Spinal cord (tissue), 10 donors: Measurements from ENCODE around the gene SLC25A18. TPM values are rescaled to one million over a fixed set of nuclear protein-coding genes. Genes with fewer than 3 reads are reported as not detected.
A peak's percentile ranks its signal among the peaks of the same experiment; 100 is the strongest.
"Not testable (repeated sequence)": the region's sequence is repeated elsewhere in the genome, so short reads cannot be mapped to it uniquely, and the experiment has no call there.

ENCODE experiments used
- DNase-seq, 6 donors: peaks; one replicate each; pipeline versions ENCODE4 v3.0.0 to v3.0.0-alpha.2; 2013 to 2015; ENCODE audit warnings: low spot score in 6 of 6, low read depth in 4 of 6
- H3K27ac ChIP-seq: one replicate; pipeline ENCODE4 v1.5.1; 2013; ENCODE audit warnings: low read depth, low read length, control low read depth
- H3K27me3 ChIP-seq: one replicate; pipeline ENCODE4 v1.6.1; 2013; ENCODE audit warnings: low read length; ENCODE audit not compliant: control insufficient read depth, insufficient read depth
- H3K36me3 ChIP-seq: one replicate; pipeline ENCODE4 v1.6.1; 2013; ENCODE audit warnings: low read length; ENCODE audit not compliant: control insufficient read depth, insufficient read depth
- H3K4me1 ChIP-seq: one replicate; pipeline ENCODE4 v1.6.1; 2013; ENCODE audit warnings: low read length; ENCODE audit not compliant: control insufficient read depth, insufficient read depth
- H3K4me3 ChIP-seq: one replicate; pipeline ENCODE4 v1.5.1; 2013; ENCODE audit warnings: low read depth, low read length, control low read depth
- H3K9me3 ChIP-seq: one replicate; pipeline ENCODE4 v1.6.1; 2013; ENCODE audit warnings: low read length; ENCODE audit not compliant: control insufficient read depth, insufficient read depth
- WGBS: methylation state at CpG from one replicate; pipeline ENCODE4 v1.1.5; 2013; ENCODE audit warnings: missing lambda C conversion rate; ENCODE audit not compliant: insufficient coverage; 5-methylcytosine and 5-hydroxymethylcytosine counted together
- polyA plus RNA-seq, 2 donors: library from polyadenylated mRNA; unstranded; fragments of 120-200 nt; gene quantifications; one replicate each; pipeline ENCODE4 v1.2.1, GENCODE V29; 2013; ENCODE audit not compliant: insufficient read length in 2 of 2
- total RNA-seq, 2 donors: library from RNA; depleted of rRNA in 1 of 2; stranded (reverse); fragments of 120-200 nt in 1 of 2; fragments of >200 nt in 1 of 2; gene quantifications; one replicate each; pipeline versions ENCODE4 v1.2.3 to v1.2.4, GENCODE V29; 2013 to 2014
- donor health status: healthy.

Gene SLC25A18
- total and polyA plus RNA-seq, 4 donors, result 13.1 to 32.6 (median 21.4) TPM

GRCh38 chr22:17566016-17566687, 2.9 kb downstream of the SLC25A18 start:
- not testable (repeated sequence) for H3K27me3 ChIP-seq, H3K9me3 ChIP-seq, H3K27ac ChIP-seq, H3K36me3 ChIP-seq, H3K4me3 ChIP-seq
- WGBS, result 89% methylated on average over 17 of the region's 19 CpGs
- H3K4me1 ChIP-seq, result peaks cover 59% of the 10 kb centered on the region
- peak in 1 of 6 donors; percentile 63 for DNase-seq

GRCh38 chr22:17566776-17567175, 3.5 kb downstream of the SLC25A18 start:
- no peak overlapping the region for H3K27ac ChIP-seq
- H3K4me1 ChIP-seq, result peaks cover 65% of the 10 kb centered on the region
- WGBS, result 94% methylated on average over 7 of the region's 10 CpGs
- H3K9me3 ChIP-seq, result no peaks in the 10 kb centered on the region
- no peaks in the 10 kb centered on the region for H3K27me3 ChIP-seq
- H3K4me3 ChIP-seq, result no peak overlapping the region
- no peaks in the 10 kb centered on the region for H3K36me3 ChIP-seq
- no peak for DNase-seq

DNA sequence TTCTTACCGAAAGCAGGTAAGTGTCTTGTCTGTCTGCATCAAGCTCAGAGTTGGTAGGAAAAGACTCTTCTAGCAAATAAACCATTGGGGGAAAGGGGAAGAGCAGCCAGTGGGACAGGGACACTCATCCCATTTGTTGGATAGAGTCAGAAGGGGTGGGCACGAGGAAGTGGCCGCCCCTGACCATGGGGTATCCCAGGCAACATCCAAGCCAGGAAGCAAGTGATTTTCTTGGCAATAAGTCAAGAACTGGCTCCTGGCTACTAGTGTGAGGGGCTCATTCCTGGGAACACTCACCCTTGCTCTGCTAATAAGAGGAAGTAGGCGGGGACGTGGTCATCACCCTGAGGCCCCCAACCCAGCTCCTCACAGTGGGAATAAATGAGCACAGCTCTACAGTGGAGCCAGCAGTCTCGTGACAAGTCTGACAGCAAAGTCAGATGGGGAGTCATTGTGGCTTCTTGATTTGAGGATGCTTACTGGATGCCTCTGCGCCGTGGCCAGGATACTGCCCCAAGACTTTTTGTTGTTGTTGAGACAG, 6.7 kb downstream of the SLC25A18 start:
- Histone ChIP-seq H3K9me3 (no peaks in the 10 kb centered on the region), H3K4me3 (peak overlapping the region; percentile 32), H3K27ac (peak overlapping the region; percentile 92), H3K4me1 (peaks cover 61% of the 10 kb centered on the region), H3K36me3 (no peaks in the 10 kb centered on the region), H3K27me3 (no peaks in the 10 kb centered on the region)
- DNase-seq, result peak in 3 of 6 donors; percentile 62 to 87 (median 87)
- WGBS, result 23% methylated on average over 6 of the region's 8 CpGs

DNA sequence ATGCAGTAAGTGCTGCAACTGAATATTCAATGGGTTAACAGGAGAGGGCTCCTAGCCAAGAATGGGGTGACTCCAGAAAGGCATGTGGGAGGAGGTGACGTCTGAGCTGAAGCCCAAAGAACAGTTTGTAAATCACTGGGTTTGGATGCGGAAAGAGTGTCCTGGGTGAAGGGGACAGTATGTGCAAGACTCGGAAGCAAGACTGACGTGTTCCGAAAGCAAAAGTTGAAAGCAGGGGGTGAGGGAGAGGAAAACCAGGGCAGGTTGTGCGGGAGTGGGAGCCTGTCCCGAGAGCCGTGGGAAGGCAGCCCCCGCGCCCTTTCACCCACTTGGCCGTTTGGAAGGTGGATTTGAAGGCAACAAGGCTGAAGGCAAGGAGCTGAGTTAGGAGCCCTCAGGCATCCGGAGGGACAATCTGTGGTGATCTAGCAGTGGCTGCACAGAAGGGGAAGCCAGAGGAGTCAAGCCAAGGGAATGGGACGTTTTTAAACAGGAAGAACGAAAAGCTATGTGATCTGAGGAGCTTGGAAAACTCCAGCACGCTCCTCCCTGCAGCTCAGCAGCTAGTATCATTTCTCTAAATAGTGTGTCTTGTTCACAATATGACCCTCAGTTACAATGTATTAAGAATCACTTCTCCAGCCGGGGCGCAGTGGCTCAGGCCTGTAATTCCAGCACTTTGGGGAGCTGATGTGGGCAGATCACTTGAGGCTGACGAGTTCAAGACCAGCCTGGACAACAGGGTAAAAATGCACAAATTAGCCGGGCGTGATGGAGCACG, 7.7 kb downstream of the SLC25A18 start:
- peak in 5 of 6 donors; percentile 72 to 93 (median 84) for DNase-seq
- Histone ChIP-seq H3K27me3 (no peaks in the 10 kb centered on the region), H3K4me3 (peak overlapping the region; percentile 28), H3K36me3 (no peaks in the 10 kb centered on the region), H3K9me3 (no peaks in the 10 kb centered on the region), H3K4me1 (peaks cover 65% of the 10 kb centered on the region), H3K27ac (peak overlapping the region; percentile 92)
- 30% methylated on average over 20 of the region's 21 CpGs for WGBS

DNA sequence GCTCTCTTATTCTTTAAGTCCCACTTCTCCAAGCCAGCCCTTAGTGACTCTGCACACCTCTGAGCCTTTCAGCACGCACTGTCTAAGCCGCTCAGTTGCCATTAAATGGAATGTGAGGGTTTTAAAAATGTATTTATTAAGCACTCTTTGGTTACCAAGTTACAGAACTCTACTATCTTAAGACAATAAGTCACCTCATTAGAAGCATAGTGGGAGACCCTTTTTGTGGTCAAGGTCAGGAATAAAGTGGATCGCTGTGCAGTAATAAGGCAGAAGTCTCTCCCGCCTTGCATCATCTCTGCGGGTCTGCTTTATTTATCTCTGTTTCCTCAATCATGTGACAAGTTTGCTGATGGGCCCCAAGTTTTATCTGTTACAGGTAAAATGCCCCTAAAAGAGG, 11.9 kb downstream of the SLC25A18 start:
- Histone ChIP-seq H3K36me3 (peaks cover 4% of the 10 kb centered on the region), H3K27ac (no peak overlapping the region), H3K4me3 (no peak overlapping the region), H3K4me1 (peaks cover 72% of the 10 kb centered on the region), H3K9me3 (no peaks in the 10 kb centered on the region), H3K27me3 (no peaks in the 10 kb centered on the region)
- 73% methylated on average over 2 of the region's 5 CpGs for WGBS
- no peak for DNase-seq

- H3K9me3 ChIP-seq, result no peaks in the 10 kb centered on the region
- peaks cover 71% of the 10 kb centered on the region for H3K4me1 ChIP-seq
- no peak overlapping the region for H3K4me3 ChIP-seq
- no peaks in the 10 kb centered on the region for H3K27me3 ChIP-seq
- H3K27ac ChIP-seq, result no peak overlapping the region
- DNase-seq, result peak in 1 of 6 donors; percentile 18
- H3K36me3 ChIP-seq, result peaks cover 7% of the 10 kb centered on the region
- 75% methylated on average over 2 of the region's 4 CpGs for WGBS
Measured at GRCh38 chr22:17575681-17576080, 12.4 kb downstream of the SLC25A18 start.

GRCh38 chr22:17576470-17576869, 13.2 kb downstream of the SLC25A18 start:
- 51% methylated on average over 5 of the region's 6 CpGs for WGBS
- no peaks in the 10 kb centered on the region for H3K27me3 ChIP-seq
- H3K4me3 ChIP-seq, result no peak overlapping the region
- no peak overlapping the region for H3K27ac ChIP-seq
- peak in 2 of 6 donors; percentile 81 for DNase-seq
- peaks cover 71% of the 10 kb centered on the region for H3K4me1 ChIP-seq
- peaks cover 15% of the 10 kb centered on the region for H3K36me3 ChIP-seq
- no peaks in the 10 kb centered on the region for H3K9me3 ChIP-seq

GRCh38 chr22:17578136-17578754, 14.9 kb downstream of the SLC25A18 start:
- H3K9me3 ChIP-seq, result no peaks in the 10 kb centered on the region
- H3K27me3 ChIP-seq, result no peaks in the 10 kb centered on the region
- WGBS, result 63% methylated on average over 10 of the region's 11 CpGs
- H3K27ac ChIP-seq, result peak overlapping the region; percentile 82
- H3K4me1 ChIP-seq, result peaks cover 60% of the 10 kb centered on the region
- H3K36me3 ChIP-seq, result peaks cover 33% of the 10 kb centered on the region
- peak in 5 of 6 donors; percentile 68 to 93 (median 84) for DNase-seq
- H3K4me3 ChIP-seq, result no peak overlapping the region

DNA sequence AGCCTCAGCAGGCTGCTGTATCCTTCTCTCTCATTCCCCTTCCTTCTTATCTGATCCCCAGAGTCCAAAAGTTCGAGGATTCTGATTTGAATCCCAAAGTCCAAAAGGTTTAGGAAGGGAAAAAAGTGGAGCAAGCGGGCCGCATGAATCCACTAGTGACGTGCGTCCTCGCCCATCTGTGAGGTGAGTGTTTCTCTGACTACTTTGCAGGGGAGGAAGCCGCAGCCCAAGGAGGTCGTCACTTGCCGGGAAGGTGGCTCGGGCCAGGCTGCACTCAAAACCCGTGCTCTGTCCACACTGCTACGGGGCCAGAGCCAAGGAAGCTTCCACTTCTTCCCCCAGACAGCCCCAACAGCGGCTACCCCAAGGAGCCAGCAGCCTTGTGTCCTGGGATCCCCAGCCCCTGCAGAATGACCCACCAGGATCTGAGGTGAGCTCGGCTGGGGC, 16.3 kb downstream of the SLC25A18 start:
- no peaks in the 10 kb centered on the region for H3K9me3 ChIP-seq
- WGBS, result 97% methylated on average over 13 of the region's 14 CpGs
- peaks cover 35% of the 10 kb centered on the region for H3K36me3 ChIP-seq
- no peak for DNase-seq
- no peak overlapping the region for H3K4me3 ChIP-seq
- H3K27me3 ChIP-seq, result no peaks in the 10 kb centered on the region
- peaks cover 52% of the 10 kb centered on the region for H3K4me1 ChIP-seq
- H3K27ac ChIP-seq, result no peak overlapping the region
